ENCODE measurements around the gene LIMS4.
"Not testable (repeated sequence)": the region's sequence is repeated elsewhere in the genome, so short reads cannot be mapped to it uniquely, and the experiment has no call there.

Gene LIMS4

GRCh38 chr2:110455080-110455670 lies 17.4 kb downstream of the LIMS4 start:
- DNase-seq; intact Hi-C loops (cut with DNase I): not testable (repeated sequence)

GRCh38 chr2:110450951-110451350 lies 21.7 kb downstream of the LIMS4 start:
- intact Hi-C loops (cut with DNase I); DNase-seq: not testable (repeated sequence)

GRCh38 chr2:110449127-110449947 lies 23.3 kb downstream of the LIMS4 start:
- DNase-seq; intact Hi-C loops (cut with DNase I): not testable (repeated sequence)

- intact Hi-C loops (cut with DNase I); DNase-seq: not testable (repeated sequence)
Observed at GRCh38 chr2:110446644-110447043, 26.0 kb downstream of the LIMS4 start.

GRCh38 chr2:110443305-110444005 lies 29.2 kb downstream of the LIMS4 start:
- DNase-seq; intact Hi-C loops (cut with DNase I): not testable (repeated sequence)

- DNase-seq; intact Hi-C loops (cut with DNase I): not testable (repeated sequence)
Observed at GRCh38 chr2:110441905-110442304, 30.7 kb downstream of the LIMS4 start.

- DNase-seq; intact Hi-C loops (cut with DNase I): not testable (repeated sequence)
Observed at GRCh38 chr2:110434565-110434964, 38.1 kb downstream of the LIMS4 start.

GRCh38 chr2:110425725-110426124 lies 46.9 kb downstream of the LIMS4 start:
- DNase-seq; intact Hi-C loops (cut with DNase I): not testable (repeated sequence)

- intact Hi-C loops (cut with DNase I), result not testable (repeated sequence)
- DNase-seq, result peak in 3 of 10 donors; percentile 0 to 31 (median 19)
Observed at GRCh38 chr2:110424421-110424820, 48.2 kb downstream of the LIMS4 start.

- intact Hi-C loops (cut with DNase I); DNase-seq: not testable (repeated sequence)
Observed at GRCh38 chr2:110423574-110423962, 49.0 kb downstream of the LIMS4 start.

- DNase-seq; intact Hi-C loops (cut with DNase I): not testable (repeated sequence)
Observed at GRCh38 chr2:110422852-110423573, 49.6 kb downstream of the LIMS4 start.

- intact Hi-C loops (cut with DNase I); DNase-seq: not testable (repeated sequence)
Observed at GRCh38 chr2:110420641-110421354, 51.8 kb downstream of the LIMS4 start.

GRCh38 chr2:110407142-110407541 lies 65.5 kb downstream of the LIMS4 start:
- DNase-seq; intact Hi-C loops (cut with DNase I): not testable (repeated sequence)

- DNase-seq; intact Hi-C loops (cut with DNase I): not testable (repeated sequence)
Observed at GRCh38 chr2:110404988-110405387, 67.6 kb downstream of the LIMS4 start.

GRCh38 chr2:110404246-110404645 lies 68.4 kb downstream of the LIMS4 start:
- DNase-seq; intact Hi-C loops (cut with DNase I): not testable (repeated sequence)

GRCh38 chr2:110401001-110401618 lies 71.5 kb downstream of the LIMS4 start:
- intact Hi-C loops (cut with DNase I); DNase-seq: not testable (repeated sequence)

- DNase-seq; intact Hi-C loops (cut with DNase I): not testable (repeated sequence)
Observed at GRCh38 chr2:110399378-110399777, 73.2 kb downstream of the LIMS4 start.

- intact Hi-C loops (cut with DNase I); DNase-seq: not testable (repeated sequence)
Observed at GRCh38 chr2:110395990-110396389, 76.6 kb downstream of the LIMS4 start.
